ENCODE measurements around the gene SLIT3.

SLIT3 gene

DNA sequence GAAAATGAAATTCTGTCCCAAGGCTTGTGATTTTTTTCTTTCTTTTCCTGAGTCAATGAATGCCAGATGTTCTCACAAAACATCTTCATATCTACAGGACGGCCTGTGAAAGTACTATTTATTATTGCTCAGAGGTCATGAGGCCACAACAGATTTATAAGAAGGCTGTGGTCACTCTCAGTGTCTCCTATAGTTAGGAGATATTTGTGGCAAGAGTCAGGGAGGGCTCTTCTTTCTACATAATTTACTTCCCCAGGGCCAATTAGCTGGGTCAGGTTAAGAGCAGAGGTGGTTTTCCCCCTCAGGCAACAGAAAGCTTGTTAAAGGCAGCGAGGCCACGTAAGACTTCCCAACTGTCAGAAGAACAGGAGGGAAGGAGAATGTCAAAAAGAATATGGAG lies 248.7 kb downstream of the SLIT3 start:
- no peak for DNase-seq (ENCODE audit: low read depth in 1 of 2, low spot score in 1 of 2)
- TF ChIP-seq, protein P1, sequence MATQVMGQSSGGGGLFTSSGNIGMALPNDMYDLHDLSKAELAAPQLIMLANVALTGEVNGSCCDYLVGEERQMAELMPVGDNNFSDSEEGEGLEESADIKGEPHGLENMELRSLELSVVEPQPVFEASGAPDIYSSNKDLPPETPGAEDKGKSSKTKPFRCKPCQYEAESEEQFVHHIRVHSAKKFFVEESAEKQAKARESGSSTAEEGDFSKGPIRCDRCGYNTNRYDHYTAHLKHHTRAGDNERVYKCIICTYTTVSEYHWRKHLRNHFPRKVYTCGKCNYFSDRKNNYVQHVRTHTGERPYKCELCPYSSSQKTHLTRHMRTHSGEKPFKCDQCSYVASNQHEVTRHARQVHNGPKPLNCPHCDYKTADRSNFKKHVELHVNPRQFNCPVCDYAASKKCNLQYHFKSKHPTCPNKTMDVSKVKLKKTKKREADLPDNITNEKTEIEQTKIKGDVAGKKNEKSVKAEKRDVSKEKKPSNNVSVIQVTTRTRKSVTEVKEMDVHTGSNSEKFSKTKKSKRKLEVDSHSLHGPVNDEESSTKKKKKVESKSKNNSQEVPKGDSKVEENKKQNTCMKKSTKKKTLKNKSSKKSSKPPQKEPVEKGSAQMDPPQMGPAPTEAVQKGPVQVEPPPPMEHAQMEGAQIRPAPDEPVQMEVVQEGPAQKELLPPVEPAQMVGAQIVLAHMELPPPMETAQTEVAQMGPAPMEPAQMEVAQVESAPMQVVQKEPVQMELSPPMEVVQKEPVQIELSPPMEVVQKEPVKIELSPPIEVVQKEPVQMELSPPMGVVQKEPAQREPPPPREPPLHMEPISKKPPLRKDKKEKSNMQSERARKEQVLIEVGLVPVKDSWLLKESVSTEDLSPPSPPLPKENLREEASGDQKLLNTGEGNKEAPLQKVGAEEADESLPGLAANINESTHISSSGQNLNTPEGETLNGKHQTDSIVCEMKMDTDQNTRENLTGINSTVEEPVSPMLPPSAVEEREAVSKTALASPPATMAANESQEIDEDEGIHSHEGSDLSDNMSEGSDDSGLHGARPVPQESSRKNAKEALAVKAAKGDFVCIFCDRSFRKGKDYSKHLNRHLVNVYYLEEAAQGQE (IDR thresholded peaks at IDR 0.05; ENCODE audit: insufficient replicate concordance, low read depth): no peak
- TF ChIP-seq SPI1 (IDR thresholded peaks at IDR 0.05; ENCODE audit: borderline replicate concordance, low read depth) (no peak), POLR2AphosphoS5 (IDR thresholded peaks at IDR 0.05; ENCODE audit: low read depth) (no peak), GABPA (IDR thresholded peaks at IDR 0.05; ENCODE audit: low read depth) (no peak)
- TF ChIP-seq, protein P2, sequence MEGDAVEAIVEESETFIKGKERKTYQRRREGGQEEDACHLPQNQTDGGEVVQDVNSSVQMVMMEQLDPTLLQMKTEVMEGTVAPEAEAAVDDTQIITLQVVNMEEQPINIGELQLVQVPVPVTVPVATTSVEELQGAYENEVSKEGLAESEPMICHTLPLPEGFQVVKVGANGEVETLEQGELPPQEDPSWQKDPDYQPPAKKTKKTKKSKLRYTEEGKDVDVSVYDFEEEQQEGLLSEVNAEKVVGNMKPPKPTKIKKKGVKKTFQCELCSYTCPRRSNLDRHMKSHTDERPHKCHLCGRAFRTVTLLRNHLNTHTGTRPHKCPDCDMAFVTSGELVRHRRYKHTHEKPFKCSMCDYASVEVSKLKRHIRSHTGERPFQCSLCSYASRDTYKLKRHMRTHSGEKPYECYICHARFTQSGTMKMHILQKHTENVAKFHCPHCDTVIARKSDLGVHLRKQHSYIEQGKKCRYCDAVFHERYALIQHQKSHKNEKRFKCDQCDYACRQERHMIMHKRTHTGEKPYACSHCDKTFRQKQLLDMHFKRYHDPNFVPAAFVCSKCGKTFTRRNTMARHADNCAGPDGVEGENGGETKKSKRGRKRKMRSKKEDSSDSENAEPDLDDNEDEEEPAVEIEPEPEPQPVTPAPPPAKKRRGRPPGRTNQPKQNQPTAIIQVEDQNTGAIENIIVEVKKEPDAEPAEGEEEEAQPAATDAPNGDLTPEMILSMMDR (IDR thresholded peaks at IDR 0.05; ENCODE audit: insufficient read depth, low read length): no peak
- H3K27ac ChIP-seq (replicated peaks): no peak overlapping the region
- no peak overlapping the region for H3K4me3 ChIP-seq (replicated peaks; ENCODE audit: insufficient read depth, low read length)
- H3K27me3 ChIP-seq (ENCODE audit: insufficient read depth, poor library complexity, severe bottlenecking): no peaks in the 10 kb centered on the region

DNA sequence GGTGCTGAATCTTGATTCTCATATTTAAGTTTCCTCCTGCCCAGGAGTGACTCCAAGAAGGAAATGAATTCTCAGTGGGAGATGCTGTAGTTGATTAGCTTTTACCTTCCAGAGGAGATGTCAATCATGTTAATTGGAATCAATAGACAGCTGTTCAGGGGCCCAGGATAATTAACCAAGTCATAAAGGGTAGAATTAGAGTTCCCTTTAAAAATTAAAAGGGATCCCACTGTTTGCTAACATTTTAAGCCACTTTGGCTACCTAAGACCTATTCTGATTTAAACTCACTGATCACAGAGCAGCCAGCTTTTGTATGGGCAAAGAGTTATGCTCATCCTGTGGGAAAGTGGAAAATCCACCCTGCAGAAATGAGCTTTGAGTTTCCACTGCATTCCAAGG lies 249.6 kb downstream of the SLIT3 start:
- Histone ChIP-seq H3K27me3 (ENCODE audit: insufficient read depth, poor library complexity, severe bottlenecking) (no peaks in the 10 kb centered on the region), H3K4me3 (replicated peaks; ENCODE audit: insufficient read depth, low read length) (no peak overlapping the region), H3K27ac (replicated peaks) (no peak overlapping the region)
- DNase-seq (ENCODE audit: low read depth in 1 of 2, low spot score in 1 of 2): no peak
- TF ChIP-seq, protein P2 (IDR thresholded peaks at IDR 0.05; ENCODE audit: insufficient read depth, low read length): no peak
- TF ChIP-seq POLR2AphosphoS5 (IDR thresholded peaks at IDR 0.05; ENCODE audit: low read depth): no peak

DNA sequence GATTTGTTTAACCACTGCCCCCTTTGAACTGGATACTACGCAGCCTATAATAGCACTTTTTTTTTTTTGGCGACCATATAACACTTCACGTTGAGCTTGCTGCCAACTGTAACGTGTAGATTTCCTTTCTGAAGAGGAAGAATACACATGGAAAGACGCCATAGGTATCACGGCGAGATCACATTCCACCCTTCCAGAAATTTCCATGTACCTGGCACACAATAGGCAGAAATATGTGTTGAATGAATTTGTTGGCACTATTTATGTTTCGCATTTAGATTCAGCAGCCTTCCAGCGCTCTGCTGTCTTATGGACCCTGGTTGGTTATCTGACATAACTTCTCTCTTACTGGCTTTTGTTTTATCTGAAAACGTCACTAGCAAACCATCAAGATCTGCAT lies 250.3 kb downstream of the SLIT3 start:
- no peak for DNase-seq (ENCODE audit: low read depth in 1 of 2, low spot score in 1 of 2)
- TF ChIP-seq POLR2AphosphoS5 (IDR thresholded peaks at IDR 0.05; ENCODE audit: low read depth) (no peak), SPI1 (IDR thresholded peaks at IDR 0.05; ENCODE audit: borderline replicate concordance, low read depth) (no peak)
- TF ChIP-seq, protein P2 (IDR thresholded peaks at IDR 0.05; ENCODE audit: insufficient read depth, low read length): no peak
- Histone ChIP-seq H3K4me3 (replicated peaks; ENCODE audit: insufficient read depth, low read length) (no peak overlapping the region), H3K27ac (replicated peaks) (no peak overlapping the region), H3K27me3 (ENCODE audit: insufficient read depth, poor library complexity, severe bottlenecking) (no peaks in the 10 kb centered on the region)

DNA sequence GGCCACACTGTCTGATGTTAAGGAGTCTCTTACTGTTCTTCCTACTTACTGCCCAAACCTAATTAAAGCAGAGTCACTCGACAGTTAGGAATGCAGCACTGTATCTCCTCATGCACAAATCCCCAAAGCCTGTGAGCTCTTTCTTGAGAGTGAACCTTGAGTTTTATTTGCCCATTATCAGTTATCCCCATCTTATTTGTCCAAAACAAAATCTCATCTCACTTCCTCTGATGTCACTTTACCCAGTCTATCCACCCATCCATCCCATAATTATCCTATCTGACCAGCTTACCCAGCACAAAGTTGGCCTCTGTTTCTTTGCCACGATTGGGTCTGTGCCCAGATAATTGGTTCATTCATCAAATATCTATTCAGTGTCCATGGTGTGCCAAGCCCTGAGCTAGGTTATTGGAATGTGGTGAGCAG lies 250.8 kb downstream of the SLIT3 start:
- Histone ChIP-seq H3K27me3 (ENCODE audit: insufficient read depth, poor library complexity, severe bottlenecking) (no peaks in the 10 kb centered on the region), H3K4me3 (replicated peaks; ENCODE audit: insufficient read depth, low read length) (no peak overlapping the region), H3K27ac (replicated peaks) (no peak overlapping the region)
- TF ChIP-seq, protein P2 (IDR thresholded peaks at IDR 0.05; ENCODE audit: insufficient read depth, low read length): no peak
- TF ChIP-seq, protein P1 (IDR thresholded peaks at IDR 0.05; ENCODE audit: insufficient replicate concordance, low read depth): no peak
- TF ChIP-seq POLR2AphosphoS5 (IDR thresholded peaks at IDR 0.05; ENCODE audit: low read depth) (no peak), SPI1 (IDR thresholded peaks at IDR 0.05; ENCODE audit: borderline replicate concordance, low read depth) (no peak), GABPA (IDR thresholded peaks at IDR 0.05; ENCODE audit: low read depth) (no peak)
- DNase-seq (ENCODE audit: low read depth in 1 of 2, low spot score in 1 of 2): no peak
